IMR-90 (cell line): Measurements from ENCODE around the gene DCC. TPM values are rescaled to one million over a fixed set of nuclear protein-coding genes. Genes with fewer than 3 reads are reported as not detected.

Experiments used
- ATAC-seq: fragments of 200-7000 bp; cut with Tn5 transposase; 2 replicates; pipeline ENCODE4 v1.9.1; 2020; ENCODE audit warnings: low read depth, mild to moderate bottlenecking, moderate library complexity
- BruUV-seq: library from RNA; stranded (reverse); fragments of 400-500 nt; replicated peaks from 2 replicates; lab custom pipeline; 2021; lab: Mats Ljungman, UMichigan
- CTCF ChIA-PET: fragments of 300-600 bp; formaldehyde crosslinking; extraction: SDS; loops from one replicate; lab custom pipeline; 2021; ENCODE audit warnings: antibody characterized with exemption; lab: Yijun Ruan, JAX
- POLR2A ChIA-PET: fragments of 300-600 bp; sonication (Branson Sonifier 250); formaldehyde crosslinking; loops from one replicate; lab custom pipeline; 2022; ENCODE audit warnings: antibody characterized with exemption; ENCODE audit not compliant: unreplicated experiment; lab: Charles Lee
- DNase-seq: peaks from one replicate; pipeline ENCODE4 v3.0.0; 2013
- H2AFZ ChIP-seq: replicated peaks from 2 replicates; pipeline ENCODE3; 2013; ENCODE audit warnings: low read length, mild to moderate bottlenecking; ENCODE audit not compliant: poor library complexity
- H2AK5ac ChIP-seq: 2 replicates; pipeline ENCODE4 v1.6.1; 2013; ENCODE audit warnings: low read depth, low read length, inconsistent platforms
- H2AK9ac ChIP-seq: replicated peaks from 2 replicates; pipeline ENCODE3; 2013; ENCODE audit warnings: mild to moderate bottlenecking, low read depth, low read length, moderate library complexity; ENCODE audit not compliant: poor library complexity
- H2BK120ac ChIP-seq: 2 replicates; pipeline ENCODE4 v1.6.1; 2013; ENCODE audit warnings: low read depth, low read length, inconsistent platforms
- H2BK15ac ChIP-seq: 3 replicates; pipeline ENCODE4 v1.6.1; 2013; ENCODE audit warnings: low read depth, low read length, inconsistent platforms
- H2BK20ac ChIP-seq: 2 replicates; pipeline ENCODE4 v1.6.1; 2013; ENCODE audit warnings: low read depth, mild to moderate bottlenecking, inconsistent platforms, low read length, moderate library complexity
- H2BK5ac ChIP-seq: 2 replicates; pipeline ENCODE4 v1.6.1; 2013; ENCODE audit warnings: mild to moderate bottlenecking, low read depth, low read length, inconsistent platforms; ENCODE audit not compliant: poor library complexity, severe bottlenecking
- H3K14ac ChIP-seq: replicated peaks from 2 replicates; pipeline ENCODE4 v1.6.1; 2013; ENCODE audit warnings: low read depth, low read length, inconsistent platforms
- H3K18ac ChIP-seq: 2 replicates; pipeline ENCODE4 v1.6.1; 2013; ENCODE audit warnings: low read depth, low read length, control low read depth
- H3K23ac ChIP-seq: 2 replicates; pipeline ENCODE4 v1.6.1; 2013; ENCODE audit warnings: low read depth, low read length, inconsistent platforms
- H3K27ac ChIP-seq: 2 replicates; pipeline ENCODE4 v1.5.1; 2013; ENCODE audit warnings: mild to moderate bottlenecking, control low read depth, low read length; ENCODE audit not compliant: insufficient read depth
- H3K27me3 ChIP-seq: 2 replicates; pipeline ENCODE4 v1.6.1; 2013; ENCODE audit warnings: low read length; ENCODE audit not compliant: control insufficient read depth, insufficient read depth
- H3K36me3 ChIP-seq: 2 replicates; pipeline ENCODE4 v1.6.1; 2013; ENCODE audit warnings: low read length, mixed read lengths; ENCODE audit not compliant: control insufficient read depth, insufficient read depth
- H3K4ac ChIP-seq: 2 replicates; pipeline ENCODE4 v1.6.1; 2013; ENCODE audit warnings: low read depth, low read length, inconsistent platforms
- H3K4me1 ChIP-seq: 2 replicates; pipeline ENCODE4 v1.6.1; 2013; ENCODE audit warnings: low read length, mixed read lengths; ENCODE audit not compliant: control insufficient read depth, insufficient read depth
- H3K4me2 ChIP-seq: 2 replicates; pipeline ENCODE4 v1.6.1; 2013; ENCODE audit warnings: low read depth, mild to moderate bottlenecking, control low read depth, low read length, moderate library complexity
- H3K4me3 ChIP-seq: 2 replicates; pipeline ENCODE4 v1.5.1; 2013; ENCODE audit warnings: low read depth, mild to moderate bottlenecking, control low read depth, low read length, moderate library complexity; ENCODE audit not compliant: insufficient read depth
- H3K56ac ChIP-seq: 2 replicates; pipeline ENCODE4 v1.6.1; 2013; ENCODE audit warnings: low read length, inconsistent platforms; ENCODE audit not compliant: insufficient read depth; ENCODE audit errors: extremely low read depth
- H3K79me1 ChIP-seq, 2 experiments: 2 replicates each; pipeline ENCODE4 v1.6.1; 2013; ENCODE audit warnings: low read length in 2 of 2, inconsistent platforms in 1 of 2, low read depth in 1 of 2
- H3K9ac ChIP-seq: 2 replicates; pipeline ENCODE4 v1.6.1; 2013; ENCODE audit warnings: low read depth, low read length, control low read depth
- H3K9me1 ChIP-seq: 2 replicates; pipeline ENCODE4 v1.6.1; 2013; ENCODE audit warnings: low read length, inconsistent platforms; ENCODE audit not compliant: insufficient read depth
- H3K9me3 ChIP-seq: 2 replicates; pipeline ENCODE4 v1.6.1; 2013; ENCODE audit warnings: low read length; ENCODE audit not compliant: control insufficient read depth, insufficient read depth
- H4K20me1 ChIP-seq: 2 replicates; pipeline ENCODE4 v1.6.1; 2013; ENCODE audit warnings: low read length, inconsistent platforms; ENCODE audit not compliant: insufficient read depth
- H4K5ac ChIP-seq: 2 replicates; pipeline ENCODE4 v1.6.1; 2013; ENCODE audit warnings: mild to moderate bottlenecking, low read depth, low read length, control low read depth
- H4K8ac ChIP-seq, 2 experiments: 2 replicates each; pipeline ENCODE4 v1.6.1; 2013; ENCODE audit warnings: low read depth in 2 of 2, low read length in 2 of 2, control low read depth in 1 of 2, inconsistent platforms in 1 of 2
- H4K91ac ChIP-seq: 2 replicates; pipeline ENCODE4 v1.6.1; 2013; ENCODE audit warnings: low read depth, low read length, inconsistent platforms; ENCODE audit not compliant: insufficient read depth
- BHLHE40 ChIP-seq: fragments of 150-350 bp; IDR thresholded peaks from 2 replicates; pipeline ENCODE4 v1.6.1; 2016; ENCODE audit warnings: mild to moderate bottlenecking, low read depth, low read length
- CHD1 ChIP-seq: IDR thresholded peaks from 2 replicates; pipeline ENCODE4 v1.6.1; 2012; ENCODE audit warnings: low read depth, low read length, improper control_type of control experiment
- CTCF ChIP-seq: conservative IDR thresholded peaks from 2 replicates; pipeline ENCODE4 v1.5.1; 2012; ENCODE audit warnings: mild to moderate bottlenecking, low read depth, low read length, improper control_type of control experiment
- MAFK ChIP-seq: IDR thresholded peaks from 2 replicates; pipeline ENCODE4 v1.6.1; 2012; ENCODE audit warnings: low read depth, low read length, improper control_type of control experiment
- MXI1 ChIP-seq: IDR thresholded peaks from 2 replicates; pipeline ENCODE4 v1.6.1; 2012; ENCODE audit warnings: low read depth, mild to moderate bottlenecking, low read length, moderate library complexity, borderline replicate concordance
- NFE2L2 ChIP-seq: fragments of 150-350 bp; IDR thresholded peaks from 2 replicates; pipeline ENCODE4 v1.6.1; 2016; ENCODE audit warnings: low read depth, mild to moderate bottlenecking, low read length
- RAD21 ChIP-seq: IDR thresholded peaks from 2 replicates; pipeline ENCODE4 v1.6.1; 2012; ENCODE audit warnings: low read length, improper control_type of control experiment
- USF2 ChIP-seq: fragments of 150-350 bp; IDR thresholded peaks from 2 replicates; pipeline ENCODE4 v1.6.1; 2017; ENCODE audit warnings: mild to moderate bottlenecking, antibody characterized with exemption, low read length, low read depth
- whole genome bisulfite sequencing, 2 experiments: methylation state at CpG; one replicate each; pipeline versions ENCODE4 v1.1.5 to v1.1.7; 2013; ENCODE audit warnings: missing lambda C conversion rate in 2 of 2; ENCODE audit not compliant: insufficient read length in 1 of 2; ENCODE audit errors: extremely low coverage in 2 of 2; 5-methylcytosine and 5-hydroxymethylcytosine counted together
- dilution Hi-C: fragments of 300-500 bp; cut with HindIII; formaldehyde crosslinking; loops from one replicate; pipeline ENCODE4 v1.14.3; 2018; ENCODE audit warnings: low sequenced_read_pairs; ENCODE audit not compliant: unreplicated experiment
- in situ Hi-C: fragments of 300-500 bp; cut with MboI; formaldehyde crosslinking; loops from 3 replicates; pipeline ENCODE4 v1.14.3; 2019; ENCODE audit warnings: low sequenced_read_pairs, inconsistent platforms, mixed read lengths
- intact Hi-C: fragments of 100-400 bp; cut with micrococcal nuclease; formaldehyde crosslinking; loops from 2 replicates; pipeline ENCODE4 v1.10.0; 2022
- polyA plus RNA-seq, 3 experiments: library from polyadenylated mRNA; depleted of rRNA; stranded (reverse); fragments of >200 nt; gene quantifications; 2 replicates each; pipeline ENCODE4 v1.2.3, GENCODE V29; 2012; ENCODE audit warnings: low replicate concordance in 1 of 3
- total RNA-seq: library from RNA; depleted of rRNA; stranded (reverse); fragments of >200 nt; gene quantifications from 2 replicates; pipeline ENCODE4 v1.2.3, GENCODE V29; 2012

The DCC gene
- total and polyA plus RNA-seq, 2 of the 4 experiments (the other 2 are of a cell fraction) = 0.31 to 0.54 TPM

- Histone ChIP-seq H4K5ac (no peak overlapping the region), H3K36me3 (no peaks in the 10 kb centered on the region), H2AK5ac (no peak overlapping the region), H3K4me2 (no peak overlapping the region), H4K20me1 (no peaks in the 10 kb centered on the region), H3K9ac (no peak overlapping the region), H2BK5ac (no peak overlapping the region), H2AK9ac (no peak overlapping the region), H3K18ac (no peak overlapping the region), H2BK15ac (no peak overlapping the region), H2AFZ (peak overlapping the region; percentile 5), H3K14ac (no peak overlapping the region), H2BK20ac (no peak overlapping the region), H2BK120ac (no peak overlapping the region), H3K4ac (no peak overlapping the region), H3K9me3 (peaks cover 2% of the 10 kb centered on the region), H3K79me1 (no peaks in the 10 kb centered on the region), H3K27me3 (no peaks in the 10 kb centered on the region; the same call in 1 of the 2 replicates), H4K91ac (no peak overlapping the region), H3K4me3 (no peak overlapping the region), H3K56ac (no peak overlapping the region), H3K23ac (no peak overlapping the region), H4K8ac (no peak overlapping the region), H3K9me1 (no peaks in the 10 kb centered on the region), H3K4me1 (no peaks in the 10 kb centered on the region), H3K27ac (no peak overlapping the region)
- ATAC-seq (no peak), DNase-seq (no peak)
- intact Hi-C loops = no loop called here
- ChIA-PET CTCF (no interaction called here), POLR2A (no interaction called here)
- no TSS peak for BruUV-seq
- in situ Hi-C loops = no loop called here
- dilution Hi-C loops = no loop called here
- no peak for TF ChIP-seq CHD1
- no peak for TF ChIP-seq NFE2L2
- no peak for TF ChIP-seq CTCF
- no peak for TF ChIP-seq RAD21
- no peak for TF ChIP-seq MXI1
- no peak for TF ChIP-seq MAFK
- no peak for TF ChIP-seq USF2
- no peak for TF ChIP-seq BHLHE40
- 0% methylated on average over 2 of the region's 7 CpGs; no CpG with 5 or more reads in 1 of the 2 experiments for whole genome bisulfite sequencing, 2 experiments
Observed at GRCh38 chr18:52341103-52341432, 1.1 kb downstream of the DCC start.
